ENCODE results near the gene SFTPB. TPM values are rescaled to one million over a fixed set of nuclear protein-coding genes. Genes with fewer than 3 reads are reported as not detected.
"Not testable (repeated sequence)": the region's sequence is repeated elsewhere in the genome, so short reads cannot be mapped to it uniquely, and the experiment has no call there.

The SFTPB gene
- total RNA-seq = 100 to 1,000 TPM in 2 of 4 donors, 10 to 100 TPM in 2; 24.8 to 323 (median 116) TPM

DNA sequence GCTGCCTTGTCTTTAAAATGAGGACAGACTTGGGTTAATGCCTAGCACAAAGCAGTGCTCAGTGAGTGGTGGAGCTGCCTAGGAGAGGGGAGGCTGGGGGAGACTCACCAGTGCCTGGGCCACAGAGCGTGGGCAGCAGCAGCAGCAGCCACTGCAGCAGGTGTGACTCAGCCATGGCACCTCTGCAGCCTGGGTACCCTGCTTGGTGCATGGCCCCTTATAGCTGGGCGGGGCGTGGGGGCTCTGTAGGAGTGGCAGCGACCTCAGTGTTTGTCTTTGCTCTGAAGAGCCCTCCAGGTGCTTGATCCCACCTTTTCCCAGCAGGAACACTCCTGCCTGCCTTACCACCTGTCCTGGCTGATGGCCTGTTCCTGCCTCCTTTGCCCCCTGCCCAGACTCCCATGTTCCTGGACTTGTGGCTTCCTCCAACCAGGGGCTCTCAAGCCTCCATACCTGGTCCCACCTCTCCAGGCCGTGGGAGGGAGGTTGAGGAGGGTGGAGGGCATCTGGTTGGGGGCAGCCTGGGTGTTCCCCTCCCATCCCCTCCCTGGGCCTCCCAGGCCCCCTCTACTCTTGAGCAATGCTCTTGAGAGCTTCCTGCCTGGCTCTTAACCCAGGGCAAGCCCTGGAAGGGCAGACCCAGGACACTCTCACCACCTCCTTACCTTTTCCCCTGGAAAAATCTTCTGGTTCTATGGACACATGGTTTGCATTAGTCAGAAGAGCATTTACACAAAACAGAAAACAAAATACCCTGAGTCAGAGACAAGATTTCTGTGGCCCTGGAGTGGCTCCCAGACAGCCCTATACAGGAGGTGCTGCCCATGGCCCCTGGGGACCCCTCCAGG lies at the start of gene SFTPB:
SFTPB (minus strand) TSS at position 191 of the 848 bp plus-strand sequence; CDS start at position 175, 16 bp downstream.
- H3K4me1 ChIP-seq = peaks cover 9 to 29% of the 10 kb centered on the region in 2 donors
- no peak within 1 kb of the TSS for H3K4me3 ChIP-seq (replicated peaks in 1 of 3)
- DNase-seq = peak in 1 of 2 donors; percentile 24
- H3K9me3 ChIP-seq = no peaks in the 10 kb centered on the region
- intact Hi-C loops (cut with DNase I) = no loop called here
- 38 to 68% methylated on average over 1 to 5 of the region's 5 CpGs for WGBS, 2 donors
- no peaks in the 10 kb centered on the region for H3K27me3 ChIP-seq
- no peak within 1 kb of the TSS for H3K27ac ChIP-seq
- H3K36me3 ChIP-seq = no peaks in the 10 kb centered on the region
- TF ChIP-seq, protein P1, sequence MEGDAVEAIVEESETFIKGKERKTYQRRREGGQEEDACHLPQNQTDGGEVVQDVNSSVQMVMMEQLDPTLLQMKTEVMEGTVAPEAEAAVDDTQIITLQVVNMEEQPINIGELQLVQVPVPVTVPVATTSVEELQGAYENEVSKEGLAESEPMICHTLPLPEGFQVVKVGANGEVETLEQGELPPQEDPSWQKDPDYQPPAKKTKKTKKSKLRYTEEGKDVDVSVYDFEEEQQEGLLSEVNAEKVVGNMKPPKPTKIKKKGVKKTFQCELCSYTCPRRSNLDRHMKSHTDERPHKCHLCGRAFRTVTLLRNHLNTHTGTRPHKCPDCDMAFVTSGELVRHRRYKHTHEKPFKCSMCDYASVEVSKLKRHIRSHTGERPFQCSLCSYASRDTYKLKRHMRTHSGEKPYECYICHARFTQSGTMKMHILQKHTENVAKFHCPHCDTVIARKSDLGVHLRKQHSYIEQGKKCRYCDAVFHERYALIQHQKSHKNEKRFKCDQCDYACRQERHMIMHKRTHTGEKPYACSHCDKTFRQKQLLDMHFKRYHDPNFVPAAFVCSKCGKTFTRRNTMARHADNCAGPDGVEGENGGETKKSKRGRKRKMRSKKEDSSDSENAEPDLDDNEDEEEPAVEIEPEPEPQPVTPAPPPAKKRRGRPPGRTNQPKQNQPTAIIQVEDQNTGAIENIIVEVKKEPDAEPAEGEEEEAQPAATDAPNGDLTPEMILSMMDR (IDR thresholded peaks at IDR 0.05) = no peak
- no peak for TF ChIP-seq POLR2A (IDR thresholded peaks at IDR 0.05)

DNA sequence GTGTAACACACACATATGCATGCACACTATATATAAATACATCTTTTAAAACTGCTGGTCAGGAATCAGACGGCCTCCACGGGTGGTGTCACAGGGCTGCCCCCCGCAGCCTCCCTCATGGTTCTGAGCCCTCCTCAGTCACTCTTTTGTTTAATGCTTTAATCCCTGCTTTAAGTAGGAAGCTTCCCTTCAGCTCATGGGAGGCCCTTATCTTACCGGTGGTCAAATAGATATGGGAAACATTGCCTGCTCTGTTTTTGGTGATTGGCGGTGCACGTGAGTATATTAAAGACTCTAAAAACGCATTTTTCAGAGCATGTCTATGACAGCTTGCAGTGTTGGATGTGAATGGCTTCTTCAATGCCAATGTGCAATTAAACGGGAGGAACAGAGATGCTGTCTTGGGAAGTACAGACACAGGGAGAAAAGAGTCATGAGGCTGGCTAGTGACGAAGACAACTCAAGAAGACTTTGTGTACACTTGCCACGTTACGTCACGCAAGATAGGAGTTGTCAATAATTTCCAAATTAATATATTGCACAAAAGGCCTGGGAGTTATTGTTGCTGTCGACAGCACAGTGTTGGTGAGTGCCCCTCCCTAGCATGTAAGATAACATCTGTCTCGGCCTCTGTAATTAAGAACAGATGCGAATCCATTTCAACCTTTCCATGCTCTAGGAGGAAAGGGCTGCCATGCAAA lies 49.5 kb upstream of the SFTPB start:
- intact Hi-C loops (cut with DNase I) = no loop called here
- H3K27ac ChIP-seq = no peak overlapping the region
- no peak for DNase-seq
- H3K4me1 ChIP-seq = peaks cover 41 to 49% of the 10 kb centered on the region in 2 donors
- WGBS, 2 donors = 85 to 86% methylated on average over 15 of the region's 15 CpGs
- H3K4me3 ChIP-seq (replicated peaks in 1 of 3) = no peak overlapping the region
- H3K27me3 ChIP-seq = no peaks in the 10 kb centered on the region
- H3K36me3 ChIP-seq = no peaks in the 10 kb centered on the region
- no peaks in the 10 kb centered on the region for H3K9me3 ChIP-seq
- TF ChIP-seq POLR2A (IDR thresholded peaks at IDR 0.05) = no peak
- TF ChIP-seq, protein P1 (IDR thresholded peaks at IDR 0.05) = no peak

GRCh38 chr2:85716346-85716914 lies 48.4 kb upstream of the SFTPB start:
- H3K9me3 ChIP-seq = no peaks in the 10 kb centered on the region
- H3K36me3 ChIP-seq = no peaks in the 10 kb centered on the region
- intact Hi-C loops (cut with DNase I) = no loop called here
- DNase-seq = no peak
- H3K27me3 ChIP-seq = no peaks in the 10 kb centered on the region
- WGBS, 2 donors = 90 to 91% methylated on average over 13 of the region's 13 CpGs
- peak overlapping the region in 2 of 3 donors; percentile 100 for H3K27ac ChIP-seq
- H3K4me1 ChIP-seq = peaks cover 46 to 58% of the 10 kb centered on the region in 2 donors
- H3K4me3 ChIP-seq (replicated peaks in 1 of 3) = no peak overlapping the region
- TF ChIP-seq POLR2A (IDR thresholded peaks at IDR 0.05) = no peak
- TF ChIP-seq, protein P1 (IDR thresholded peaks at IDR 0.05) = no peak

DNA sequence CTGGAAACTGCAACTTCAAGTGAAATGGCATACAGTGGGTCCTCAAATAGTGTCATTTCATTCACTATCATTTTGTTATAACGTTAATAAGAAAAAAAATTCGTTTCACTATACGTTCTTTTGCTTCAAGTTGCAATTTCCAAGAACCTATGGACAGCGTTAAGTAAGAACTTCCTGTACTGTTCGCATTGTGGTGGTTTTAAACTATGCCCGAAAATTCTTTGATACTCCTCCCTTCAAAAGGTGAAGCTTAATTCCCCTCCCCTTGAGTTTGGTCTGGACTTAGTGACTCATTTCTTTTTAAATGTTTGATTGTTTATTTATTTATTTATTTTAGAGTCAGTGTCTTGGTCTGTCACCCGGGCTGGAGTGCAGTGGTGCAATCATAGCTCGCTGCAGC lies 46.8 kb upstream of the SFTPB start:
- no peak for DNase-seq
- no peak overlapping the region for H3K4me3 ChIP-seq (replicated peaks in 1 of 3)
- H3K4me1 ChIP-seq = peaks cover 59 to 71% of the 10 kb centered on the region in 2 donors
- peak overlapping the region; percentile 98 to 100 (median 100) for H3K27ac ChIP-seq
- H3K36me3 ChIP-seq = no peaks in the 10 kb centered on the region
- H3K9me3 ChIP-seq = no peaks in the 10 kb centered on the region
- H3K27me3 ChIP-seq = no peaks in the 10 kb centered on the region
- WGBS, 2 donors = 85 to 86% methylated on average over 8 of the region's 8 CpGs
- intact Hi-C loops (cut with DNase I) = no loop called here
- TF ChIP-seq POLR2A (IDR thresholded peaks at IDR 0.05) = no peak
- TF ChIP-seq, protein P1 (IDR thresholded peaks at IDR 0.05) = no peak

DNA sequence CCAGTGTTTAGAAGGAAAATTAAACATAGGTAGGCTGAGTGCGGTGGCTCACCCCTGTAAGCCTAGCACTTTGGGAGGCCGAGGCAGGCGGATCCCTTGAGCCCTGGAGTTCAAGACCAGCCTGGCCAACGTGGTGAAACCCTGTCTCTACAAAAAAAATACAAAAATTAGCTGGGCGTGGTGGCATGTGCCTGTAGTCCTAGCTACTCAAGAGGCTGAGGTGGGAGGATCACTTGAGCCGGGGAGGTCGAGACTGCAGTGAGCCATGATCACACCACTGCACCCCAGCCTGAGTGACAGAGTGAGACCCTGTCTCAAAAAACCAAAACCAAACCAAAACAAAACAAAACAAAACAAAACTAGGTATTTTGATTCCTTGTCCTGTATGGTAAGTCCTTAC lies 46.4 kb upstream of the SFTPB start:
- H3K36me3 ChIP-seq; H3K4me3 ChIP-seq (replicated peaks in 1 of 3); intact Hi-C loops (cut with DNase I); H3K27me3 ChIP-seq; H3K9me3 ChIP-seq: not testable (repeated sequence)
- Histone ChIP-seq H3K27ac (peak overlapping the region; percentile 98 to 100 (median 100)), H3K4me1 (peaks cover 61 to 71% of the 10 kb centered on the region in 2 donors)
- DNase-seq = peak in 1 of 2 donors; percentile 49
- WGBS, 2 donors = 63 to 70% methylated on average over 7 of the region's 7 CpGs
